Measurements from ENCODE around the gene MYO3B. TPM values are rescaled to one million over a fixed set of nuclear protein-coding genes. Genes with fewer than 3 reads are reported as not detected.

Gene MYO3B
- total RNA-seq, 2 experiments from 2014 or later, result not detected

DNA sequence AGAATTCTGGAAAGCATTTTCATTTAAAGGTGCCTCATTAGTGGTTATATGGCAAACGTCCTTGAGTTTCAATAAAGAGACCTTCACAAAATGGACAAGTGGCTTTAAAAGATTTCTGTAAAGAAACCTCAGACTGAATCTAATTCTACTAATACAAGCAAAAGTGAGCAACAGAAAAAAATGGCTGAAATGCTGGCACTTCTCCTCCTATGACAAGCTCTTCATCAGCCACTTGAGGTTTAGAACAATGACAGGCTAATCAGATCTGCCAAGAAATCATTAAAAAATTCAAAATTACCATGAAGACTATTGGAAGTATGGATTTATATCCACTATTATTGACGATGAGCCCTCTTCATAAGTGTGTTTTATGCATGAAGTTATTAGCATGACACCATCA lies 71.8 kb downstream of the MYO3B start:
- no peak for TF ChIP-seq CTCF (conservative IDR thresholded peaks at IDR 0.05; ENCODE audit: low read length)
- no peak for TF ChIP-seq EZH2phosphoT487 (IDR thresholded peaks at IDR 0.05; ENCODE audit: borderline replicate concordance, low read depth, low read length)
- Histone ChIP-seq H3K4me3 (ENCODE audit: low read depth, low read length, poor library complexity, severe bottlenecking) (no peak overlapping the region), H3K36me3 (ENCODE audit: insufficient read depth, low read length) (no peaks in the 10 kb centered on the region), H3K9me2 (ENCODE audit: insufficient read depth, low read length) (no peaks in the 10 kb centered on the region), H3K4me1 (ENCODE audit: insufficient read depth, low read length, poor library complexity, severe bottlenecking) (no peaks in the 10 kb centered on the region), H3K27ac (ENCODE audit: low read depth, low read length, poor library complexity, severe bottlenecking) (no peak overlapping the region), H3K9me3 (ENCODE audit: low read length) (no peaks in the 10 kb centered on the region), H3K79me2 (ENCODE audit: insufficient read depth, low read depth, low read length) (no peaks in the 10 kb centered on the region), H3K4me2 (ENCODE audit: low read length) (no peak overlapping the region), H2AFZ (ENCODE audit: low read length) (no peak overlapping the region), H4K20me1 (ENCODE audit: insufficient read depth, low read length) (no peaks in the 10 kb centered on the region)
- no peak for DNase-seq (ENCODE audit: low spot score)
- ChIA-PET POLR2A (interaction anchor here (0.5 kb wide), 1 partner anchor 728 kb away, joined by 4 read pairs; no protein-coding TSS in a partner anchor), CTCF (ENCODE audit: unreplicated experiment) (no interaction called here)
- BruUV-seq (replicated peaks), result no TSS peak
- intact Hi-C loops (cut with micrococcal nuclease; ENCODE audit: unreplicated experiment), result no loop called here

DNA sequence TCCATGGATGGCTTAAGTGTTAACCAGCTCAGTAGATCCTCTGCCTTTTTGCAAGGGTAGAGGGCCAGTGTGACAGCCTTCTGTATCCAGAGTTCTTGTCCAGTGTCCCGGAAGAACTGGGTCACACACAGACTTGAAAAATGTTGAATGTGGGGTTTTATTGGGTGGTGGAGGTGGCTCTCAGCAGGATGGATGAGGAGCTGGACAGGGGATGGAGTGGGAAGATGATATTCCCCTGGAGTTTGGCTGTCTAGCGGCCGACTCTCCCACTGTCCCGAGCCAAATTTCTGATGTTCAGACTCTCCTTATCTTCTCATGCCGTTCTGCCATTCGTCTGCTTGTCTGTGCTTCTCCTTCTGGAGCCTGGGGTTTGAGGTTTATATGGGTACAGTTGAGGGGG lies 72.6 kb downstream of the MYO3B start:
- Histone ChIP-seq H3K36me3 (ENCODE audit: insufficient read depth, low read length) (no peaks in the 10 kb centered on the region), H3K4me3 (ENCODE audit: low read depth, low read length, poor library complexity, severe bottlenecking) (no peak overlapping the region), H4K20me1 (ENCODE audit: insufficient read depth, low read length) (no peaks in the 10 kb centered on the region), H3K9me3 (ENCODE audit: low read length) (no peaks in the 10 kb centered on the region), H2AFZ (ENCODE audit: low read length) (no peak overlapping the region), H3K4me1 (ENCODE audit: insufficient read depth, low read length, poor library complexity, severe bottlenecking) (no peaks in the 10 kb centered on the region), H3K4me2 (ENCODE audit: low read length) (no peak overlapping the region), H3K9me2 (ENCODE audit: insufficient read depth, low read length) (no peaks in the 10 kb centered on the region), H3K79me2 (ENCODE audit: insufficient read depth, low read depth, low read length) (no peaks in the 10 kb centered on the region), H3K27ac (ENCODE audit: low read depth, low read length, poor library complexity, severe bottlenecking) (no peak overlapping the region)
- no TSS peak for BruUV-seq (replicated peaks)
- no peak for TF ChIP-seq EZH2phosphoT487 (IDR thresholded peaks at IDR 0.05; ENCODE audit: borderline replicate concordance, low read depth, low read length)
- no peak for TF ChIP-seq CTCF (conservative IDR thresholded peaks at IDR 0.05; ENCODE audit: low read length)
- CTCF ChIA-PET (ENCODE audit: unreplicated experiment), result no interaction called here
- intact Hi-C loops (cut with micrococcal nuclease; ENCODE audit: unreplicated experiment), result no loop called here
- no peak for DNase-seq (ENCODE audit: low spot score)
- POLR2A ChIA-PET, result no interaction called here

DNA sequence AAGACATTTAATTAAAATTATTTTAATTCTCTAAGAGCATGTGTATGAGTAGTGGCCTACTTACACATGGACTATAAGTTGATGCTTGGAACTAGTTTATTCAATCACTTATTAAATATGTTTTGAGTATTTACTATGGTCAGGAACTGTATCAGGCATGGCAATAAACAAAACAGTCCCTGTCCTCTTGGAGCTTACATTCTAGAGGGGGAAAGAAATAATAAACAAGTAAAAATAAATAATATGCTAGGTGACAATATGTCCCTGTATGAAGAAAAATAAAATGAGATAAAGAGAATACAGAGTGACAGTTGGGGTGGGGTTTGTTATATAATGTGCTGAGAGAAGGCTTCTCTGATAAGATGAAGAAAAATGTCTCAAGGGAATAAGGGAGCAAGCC lies 74.5 kb downstream of the MYO3B start:
- no peaks in the 10 kb centered on the region for H3K4me1 ChIP-seq (ENCODE audit: insufficient read depth, low read length, poor library complexity, severe bottlenecking)
- TF ChIP-seq CTCF (conservative IDR thresholded peaks at IDR 0.05; ENCODE audit: low read length) (no peak), EZH2phosphoT487 (IDR thresholded peaks at IDR 0.05; ENCODE audit: borderline replicate concordance, low read depth, low read length) (no peak)
- no TSS peak for BruUV-seq (replicated peaks)
- H4K20me1 ChIP-seq (ENCODE audit: insufficient read depth, low read length), result no peaks in the 10 kb centered on the region
- H3K27ac ChIP-seq (ENCODE audit: low read depth, low read length, poor library complexity, severe bottlenecking), result no peak overlapping the region
- no peaks in the 10 kb centered on the region for H3K79me2 ChIP-seq (ENCODE audit: insufficient read depth, low read depth, low read length)
- H3K4me3 ChIP-seq (ENCODE audit: low read depth, low read length, poor library complexity, severe bottlenecking), result no peak overlapping the region
- no peak overlapping the region for H3K4me2 ChIP-seq (ENCODE audit: low read length)
- H3K36me3 ChIP-seq (ENCODE audit: insufficient read depth, low read length), result no peaks in the 10 kb centered on the region
- DNase-seq (ENCODE audit: low spot score), result no peak
- H2AFZ ChIP-seq (ENCODE audit: low read length), result no peak overlapping the region
- CTCF ChIA-PET (ENCODE audit: unreplicated experiment), result no interaction called here
- H3K9me2 ChIP-seq (ENCODE audit: insufficient read depth, low read length), result no peaks in the 10 kb centered on the region
- H3K9me3 ChIP-seq (ENCODE audit: low read length), result no peaks in the 10 kb centered on the region
- intact Hi-C loops (cut with micrococcal nuclease; ENCODE audit: unreplicated experiment), result no loop called here
- POLR2A ChIA-PET, result no interaction called here
